ENCODE results near the gene SLC38A3.
A peak's percentile ranks its signal among the peaks of the same experiment; 100 is the strongest.
"Not testable (repeated sequence)": the region's sequence is repeated elsewhere in the genome, so short reads cannot be mapped to it uniquely, and the experiment has no call there.

Gene SLC38A3

DNA sequence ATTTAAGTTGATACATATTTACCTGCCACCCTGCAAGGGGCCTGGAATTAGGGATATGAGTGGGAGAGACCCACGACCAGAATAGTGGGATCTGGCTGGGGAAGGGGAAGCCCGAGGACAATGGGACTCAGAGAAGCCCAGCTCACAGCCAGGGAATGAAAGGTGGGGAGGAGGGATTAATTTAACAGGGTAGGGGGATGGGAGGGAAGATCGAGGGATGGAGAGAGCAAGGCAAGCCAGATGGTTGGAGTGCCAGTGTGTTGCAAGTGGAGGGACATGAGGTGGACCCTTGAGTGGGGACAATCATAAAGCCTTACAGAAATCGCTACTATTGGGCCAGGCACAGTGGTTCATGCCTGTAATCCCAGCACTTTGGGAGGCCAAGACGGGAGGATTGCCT is 26.5 kb downstream of the SLC38A3 start:
- no peak for DNase-seq (ENCODE audit: low spot score)

DNA sequence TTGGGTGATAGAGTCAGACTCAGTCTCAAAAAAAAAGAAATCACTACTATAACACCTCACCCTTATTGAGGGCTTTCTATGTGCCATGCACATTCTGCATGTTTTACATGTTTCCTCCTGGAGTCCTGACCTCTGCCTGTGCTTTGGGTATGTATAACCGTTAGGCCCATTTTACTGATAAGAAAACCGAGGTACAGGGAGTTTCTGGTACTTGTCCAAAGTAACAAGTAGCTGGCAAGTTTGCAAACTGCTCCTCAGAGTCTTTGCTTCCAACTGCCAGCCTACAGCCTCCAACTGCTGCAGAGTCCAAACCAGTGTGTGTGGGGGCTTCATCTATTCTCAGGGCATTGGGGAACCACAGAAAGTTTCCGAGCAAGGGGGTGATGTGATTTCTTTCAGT is 27.2 kb downstream of the SLC38A3 start:
- DNase-seq (ENCODE audit: low spot score) = no peak

DNA sequence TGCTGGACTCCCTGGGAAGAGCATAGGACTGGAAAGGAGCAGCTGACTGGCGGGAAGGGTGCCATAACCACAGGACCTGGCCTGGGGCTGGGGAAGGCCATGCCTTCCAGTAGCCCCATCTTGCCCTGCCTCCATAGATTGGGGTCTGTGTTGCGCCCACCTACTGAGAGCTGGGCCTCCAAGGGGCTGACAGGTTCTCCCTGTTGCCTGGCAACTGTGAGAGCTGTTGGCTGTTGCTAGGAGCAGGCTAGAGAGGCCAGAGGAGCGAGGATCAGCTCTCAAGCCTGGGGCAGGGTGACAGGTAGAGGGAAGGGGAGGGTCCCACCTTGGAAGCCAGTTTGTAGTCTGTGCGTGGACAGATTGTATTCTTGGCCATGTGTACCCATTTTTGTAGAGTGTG is 28.1 kb downstream of the SLC38A3 start:
- no peak for DNase-seq (ENCODE audit: low spot score)

DNA sequence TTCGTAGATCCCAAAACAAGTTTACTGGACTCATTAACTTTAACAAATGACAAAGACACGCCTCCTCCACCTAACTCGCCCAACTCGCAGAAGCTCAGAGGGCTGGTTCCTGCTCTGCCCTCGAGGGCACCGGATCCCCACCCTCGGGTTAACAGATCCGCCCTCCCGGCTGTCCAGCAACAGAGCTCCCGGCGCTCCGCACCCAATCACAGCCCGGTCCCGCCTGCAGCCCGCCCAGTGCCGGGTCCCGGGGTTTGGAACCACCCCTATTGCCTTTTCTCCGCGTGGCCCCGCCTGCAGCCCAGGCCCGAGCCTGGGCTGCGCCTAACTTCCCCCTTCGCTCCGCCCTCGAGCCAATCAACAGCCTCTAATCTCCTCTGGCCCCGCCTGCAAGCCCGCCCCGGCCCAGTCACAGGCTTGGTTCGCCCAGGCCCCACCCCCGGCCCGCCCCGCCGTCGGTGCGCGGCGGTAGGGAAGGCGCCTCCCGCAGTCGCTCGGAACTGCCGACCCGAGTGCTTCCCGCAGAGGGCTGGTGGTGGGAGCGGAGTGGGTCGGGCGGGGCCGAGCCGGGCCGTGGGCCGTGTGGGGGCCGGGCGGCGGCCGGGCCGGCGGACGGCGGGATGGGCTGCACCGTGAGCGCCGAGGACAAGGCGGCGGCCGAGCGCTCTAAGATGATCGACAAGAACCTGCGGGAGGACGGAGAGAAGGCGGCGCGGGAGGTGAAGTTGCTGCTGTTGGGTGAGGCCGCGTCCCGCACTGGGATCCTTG is 30.8 kb downstream of the SLC38A3 start, which contains the start of gene GNAI2:
GNAI2 (plus strand) TSS at position 489 of the 768 bp plus-strand sequence; CDS start at position 621, 132 bp downstream.
- DNase-seq (ENCODE audit: low spot score) = peak; percentile 99

DNA sequence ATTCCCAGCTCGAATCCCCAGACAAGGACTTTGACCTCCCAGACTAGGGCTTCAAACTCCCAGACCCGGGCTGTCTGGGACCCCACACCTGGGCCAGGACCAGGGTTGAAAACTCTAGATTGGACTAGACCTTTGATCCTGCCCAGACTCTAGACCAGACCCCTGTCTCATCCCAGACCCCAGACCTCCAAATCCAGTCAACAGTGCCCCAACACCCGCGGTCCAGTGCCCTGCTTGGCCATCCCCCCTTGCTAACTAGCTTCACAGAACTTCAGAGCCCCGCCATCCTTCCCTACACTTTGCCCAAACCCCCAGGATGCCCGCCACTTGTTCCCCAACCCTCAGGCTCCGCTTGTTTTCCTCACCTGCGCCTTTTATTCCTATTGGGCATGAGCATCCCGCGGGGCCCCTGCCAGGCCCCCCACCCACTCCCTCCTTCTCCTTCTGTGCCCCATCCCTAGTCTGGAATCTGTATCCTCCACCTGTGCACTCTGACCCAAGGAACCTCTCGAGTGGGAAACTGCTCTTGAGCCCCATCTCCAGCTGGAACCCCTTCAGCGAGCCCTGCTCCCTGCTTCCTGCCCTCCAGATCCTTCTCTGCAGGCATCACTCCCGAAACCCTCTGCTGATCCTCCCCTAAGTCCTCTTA is 31.5 kb downstream of the SLC38A3 start:
- DNase-seq (ENCODE audit: low spot score) = no peak

DNA sequence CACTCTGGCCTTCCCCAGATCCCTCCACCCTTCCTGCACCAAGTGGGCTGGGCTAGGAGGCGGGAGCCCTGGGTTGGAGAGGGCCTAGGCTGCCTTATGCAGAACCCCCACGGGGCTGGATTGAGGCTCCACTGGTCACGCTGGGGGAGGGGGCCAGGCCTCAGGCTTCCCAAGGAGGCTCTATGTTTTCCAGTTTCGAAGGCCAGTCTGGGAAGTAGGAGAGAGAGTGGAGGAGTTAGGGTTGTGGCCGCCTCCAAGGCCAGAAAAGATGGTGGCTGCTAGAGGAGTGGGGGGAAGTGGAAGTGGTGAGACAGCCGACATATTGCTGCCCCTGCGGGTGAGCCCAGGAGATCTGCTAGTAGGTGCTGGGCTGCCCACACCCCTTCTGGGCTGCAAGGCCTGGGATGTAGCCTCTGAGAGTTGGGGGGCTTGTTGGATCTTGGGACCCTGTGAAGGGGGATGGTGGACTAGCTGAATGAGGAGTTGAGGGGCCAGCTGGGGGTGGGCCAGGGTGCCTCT is 32.1 kb downstream of the SLC38A3 start:
- DNase-seq (ENCODE audit: low spot score) = peak; percentile 34

DNA sequence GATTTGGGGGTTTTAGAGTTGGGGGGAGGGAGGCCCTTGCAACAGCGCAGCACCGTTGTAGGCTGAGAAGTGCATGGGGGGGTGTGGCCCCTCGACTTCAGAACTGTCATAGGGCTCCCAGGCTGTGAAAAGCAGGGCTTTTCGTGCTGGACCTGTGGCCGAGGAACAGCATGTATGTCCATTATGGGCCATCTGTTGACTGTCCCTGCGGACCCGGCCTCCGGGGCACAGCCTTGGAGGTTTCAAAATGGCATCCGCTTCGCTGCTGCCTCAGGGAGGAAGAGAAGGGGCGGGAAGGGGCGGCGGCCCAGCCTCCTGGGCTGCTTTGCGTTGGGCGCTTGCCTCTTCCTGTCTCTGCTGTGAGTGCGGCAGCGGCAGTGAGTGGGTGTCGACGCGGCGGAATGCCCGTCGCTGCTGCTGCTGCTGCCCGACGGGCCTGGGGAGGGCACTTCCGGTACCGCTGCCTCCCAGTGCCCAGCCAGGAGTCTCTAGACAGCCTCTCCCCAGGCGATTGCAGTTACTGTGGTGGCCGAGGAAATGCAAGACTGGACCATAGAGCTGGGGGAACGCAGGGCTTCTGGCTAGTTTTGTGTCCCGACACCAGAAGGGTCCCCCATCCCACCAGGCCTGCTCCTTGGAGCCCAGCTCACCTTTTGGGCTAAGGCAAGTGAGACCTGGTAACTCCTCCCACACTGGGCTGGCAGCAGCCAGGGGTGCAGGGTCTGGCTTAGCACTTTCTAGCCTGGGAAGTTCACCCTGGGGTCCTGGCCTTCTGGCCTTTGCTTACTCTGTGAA is 32.9 kb downstream of the SLC38A3 start:
- DNase-seq (ENCODE audit: low spot score) = peak; percentile 86

DNA sequence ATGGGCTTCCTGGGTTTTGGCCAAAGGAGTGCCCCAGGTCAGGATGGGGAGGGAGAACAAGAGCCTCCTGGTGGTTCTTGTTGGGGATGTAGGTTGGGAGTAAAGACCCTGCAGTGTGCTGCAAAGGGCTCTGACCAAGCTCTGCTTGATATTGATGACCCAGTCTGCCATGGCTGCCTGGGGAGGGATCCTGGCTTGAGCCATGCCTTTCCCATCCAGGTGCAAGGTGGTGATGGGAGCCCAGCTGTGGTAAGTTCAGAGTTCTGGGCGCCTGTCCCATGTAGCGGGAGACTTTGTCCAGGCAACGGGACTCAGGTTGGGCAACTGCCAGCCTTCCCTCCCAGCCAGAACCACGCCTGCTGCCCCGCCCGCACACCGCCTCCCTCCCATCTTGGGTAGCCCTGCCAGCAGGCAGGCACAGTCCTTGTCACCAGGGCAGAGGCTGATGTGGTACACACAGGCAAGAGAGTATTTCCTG is 33.5 kb downstream of the SLC38A3 start:
- DNase-seq (ENCODE audit: low spot score) = peak; percentile 80

DNA sequence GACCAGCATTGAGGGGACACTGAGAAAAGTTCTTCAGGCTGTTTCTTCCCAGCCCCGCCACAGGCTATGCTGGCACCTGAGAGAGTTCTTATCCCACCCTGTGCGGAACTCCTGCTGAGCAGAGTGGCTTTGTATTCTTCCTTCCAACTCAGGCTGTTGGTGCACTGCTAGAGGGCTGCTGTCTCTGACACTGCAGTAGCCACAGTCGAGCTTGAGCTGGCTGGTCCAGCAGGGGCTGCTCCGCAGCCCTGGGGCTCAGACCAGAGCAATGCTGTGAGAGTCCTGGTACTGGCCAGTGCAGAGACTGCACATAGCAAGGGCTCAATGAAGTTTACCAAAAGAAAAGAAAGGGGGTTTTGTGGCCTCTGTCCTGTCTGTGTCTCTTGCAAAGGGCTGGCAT is 34.6 kb downstream of the SLC38A3 start:
- no peak for DNase-seq (ENCODE audit: low spot score)

DNA sequence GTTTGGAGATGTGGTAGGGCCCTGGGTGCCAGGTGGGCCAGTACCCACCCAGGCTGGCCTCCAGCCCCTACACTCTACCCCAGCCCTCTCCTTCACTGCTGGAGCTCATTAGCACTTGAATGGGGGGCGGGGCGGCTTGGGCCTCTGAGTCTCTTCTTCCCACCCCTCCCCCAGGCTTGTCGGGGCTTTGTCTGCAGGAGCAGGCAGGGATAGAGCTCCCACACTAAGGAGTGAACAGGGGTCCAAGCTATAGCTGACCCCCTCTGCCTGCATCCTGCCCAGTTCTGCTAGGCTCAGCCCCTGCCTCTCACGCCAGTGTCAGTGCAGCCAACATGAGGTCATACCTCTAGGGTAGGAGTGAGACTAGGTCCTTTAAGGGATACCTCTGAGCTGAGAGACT is 36.1 kb downstream of the SLC38A3 start:
- no peak for DNase-seq (ENCODE audit: low spot score)

DNA sequence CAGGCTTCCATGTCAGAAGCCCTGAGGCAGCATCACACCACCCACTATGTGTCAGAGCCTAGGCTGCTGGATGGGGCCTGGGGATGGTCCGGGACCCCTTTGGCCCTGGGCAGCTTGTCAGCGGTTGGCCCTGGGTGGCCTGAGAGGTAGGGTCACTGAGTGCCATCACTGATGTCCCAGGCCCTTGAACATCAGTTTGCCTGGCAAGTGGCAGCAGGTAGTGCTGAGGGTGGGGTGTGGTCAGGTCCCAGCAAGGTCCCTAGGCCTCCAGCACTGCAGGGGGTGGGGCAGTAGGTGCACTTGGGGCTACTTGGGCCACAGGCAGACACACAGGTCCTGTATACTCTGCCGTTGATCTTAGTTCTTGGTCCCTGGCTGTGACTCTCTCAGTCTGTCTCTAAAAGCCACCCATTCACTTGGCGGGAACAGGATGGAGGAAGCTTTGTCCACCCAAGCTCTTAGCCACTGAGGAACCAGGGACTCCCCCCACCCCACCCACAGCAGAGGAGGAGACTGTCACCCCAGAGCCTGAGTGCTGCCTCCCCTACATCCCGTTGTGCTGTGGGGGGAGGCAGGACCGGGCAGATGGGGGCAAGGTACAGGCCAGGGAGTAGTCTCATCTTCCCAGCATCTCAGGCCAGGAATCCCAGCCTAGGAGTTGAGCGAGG is 36.8 kb downstream of the SLC38A3 start:
- DNase-seq (ENCODE audit: low spot score) = no peak

DNA sequence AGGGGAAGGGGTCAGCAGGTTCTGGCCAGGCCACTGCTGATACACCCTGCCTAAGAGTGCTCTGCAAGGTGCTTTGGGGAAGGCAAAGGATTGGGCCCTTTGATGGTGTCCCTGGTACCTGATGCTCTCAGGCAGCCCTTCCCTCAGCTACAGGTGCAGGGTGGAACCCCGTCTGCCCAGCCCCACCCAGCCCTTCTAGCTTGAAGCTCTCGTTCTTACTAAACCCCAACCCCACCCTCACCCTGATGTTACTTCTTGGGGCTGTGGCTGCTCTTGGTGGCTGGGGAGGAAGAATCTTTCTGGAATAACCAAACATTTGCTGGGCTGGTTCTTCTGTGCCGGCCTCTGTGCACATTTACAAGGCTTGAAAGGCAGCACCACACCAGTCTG is 37.3 kb downstream of the SLC38A3 start:
- no peak for DNase-seq (ENCODE audit: low spot score)

DNA sequence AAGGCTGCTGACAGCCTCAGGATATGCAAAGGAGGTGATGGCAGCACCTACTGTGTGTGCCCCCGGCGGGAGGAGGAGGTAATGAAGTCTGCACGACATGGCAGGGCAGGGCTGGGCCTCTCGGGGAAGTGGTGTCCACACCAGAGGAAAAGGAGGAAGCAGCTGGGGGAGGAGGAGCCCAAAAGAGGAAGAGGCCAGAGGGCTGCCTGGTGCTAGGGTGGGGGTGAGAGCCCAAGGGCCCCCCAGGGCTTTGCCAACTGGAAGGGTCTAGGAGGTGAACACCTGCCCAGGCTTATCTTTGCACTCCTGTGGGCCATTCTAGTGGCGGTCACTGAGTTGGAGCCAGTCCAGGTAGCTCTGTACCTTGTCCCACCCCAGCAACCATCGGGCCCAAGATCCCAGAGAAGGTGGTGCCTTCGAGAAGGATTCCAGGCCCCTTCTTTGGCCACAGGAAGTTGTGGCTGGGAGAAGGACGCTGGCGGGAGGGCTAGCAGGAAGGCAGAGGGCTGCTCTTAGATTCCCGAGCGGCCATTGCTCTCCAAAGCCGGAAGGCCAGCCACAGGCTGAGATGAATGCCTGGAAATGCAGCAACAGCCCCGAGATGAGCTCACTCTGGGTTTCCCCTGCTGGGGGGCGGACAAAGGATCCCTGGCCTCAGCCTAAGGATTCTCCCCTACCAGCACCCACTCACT is 37.9 kb downstream of the SLC38A3 start:
- no peak for DNase-seq (ENCODE audit: low spot score)

DNA sequence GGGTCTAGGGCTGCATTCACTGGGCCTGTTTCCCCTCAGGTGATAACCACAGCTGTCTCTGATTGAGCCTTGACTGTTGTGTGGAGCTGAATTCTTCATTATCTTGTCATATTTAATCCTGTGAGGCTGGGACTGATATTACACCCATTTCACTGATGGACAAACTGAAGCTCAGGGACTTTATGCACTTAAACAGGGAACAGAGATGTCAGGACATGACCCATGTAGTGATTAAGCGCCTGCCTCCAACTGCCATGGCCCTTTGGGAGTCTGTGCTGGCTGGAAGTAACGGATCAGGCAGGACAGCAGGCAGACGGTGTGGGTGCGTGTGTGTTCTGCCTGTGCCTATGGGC is 38.4 kb downstream of the SLC38A3 start:
- no peak for DNase-seq (ENCODE audit: low spot score)

DNA sequence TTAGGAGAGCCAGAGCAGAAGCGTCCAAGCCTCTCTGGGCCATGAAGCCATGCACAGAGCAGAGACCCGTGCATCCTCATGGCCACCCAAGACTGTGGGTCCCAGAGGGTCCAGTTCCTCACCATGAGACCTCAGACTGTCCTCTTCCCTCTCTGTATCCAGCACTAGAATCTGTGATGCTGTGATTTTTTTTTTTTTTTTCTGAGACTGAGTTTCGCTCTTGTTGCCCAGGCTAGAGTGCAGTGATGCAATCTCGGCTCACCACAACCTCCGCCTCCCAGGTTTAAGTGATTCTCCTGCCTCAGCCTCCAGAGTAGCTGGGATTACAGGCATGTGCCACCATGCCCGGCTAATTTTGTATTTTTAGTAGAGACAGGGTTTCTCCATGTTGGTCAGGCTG is 39.7 kb downstream of the SLC38A3 start:
- DNase-seq (ENCODE audit: low spot score) = not testable (repeated sequence)

DNA sequence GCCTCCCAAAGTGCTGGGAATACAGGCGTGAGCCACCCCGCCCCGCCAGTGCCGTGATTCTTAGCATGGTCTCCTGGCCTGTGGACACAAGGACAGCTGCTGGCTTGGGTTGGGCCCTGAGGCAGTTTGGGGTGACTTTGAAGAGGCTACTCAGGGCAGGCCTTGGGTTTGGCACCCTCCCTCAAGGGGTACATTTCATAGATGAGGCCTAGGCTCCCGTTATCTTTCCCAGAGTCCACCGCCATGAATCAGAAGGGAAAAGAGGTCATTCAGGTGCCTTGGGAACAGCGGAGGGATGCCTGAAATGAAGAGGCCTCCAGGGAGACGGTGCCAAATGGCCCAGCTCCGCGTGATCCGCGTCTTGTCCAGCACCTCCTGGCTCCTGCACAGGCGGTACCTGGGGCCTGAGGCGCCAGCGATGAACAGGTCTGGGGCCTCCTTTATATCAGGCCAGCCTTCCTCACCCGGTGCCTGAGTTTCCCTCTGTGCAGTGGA is 40.2 kb downstream of the SLC38A3 start:
- no peak for DNase-seq (ENCODE audit: low spot score)

DNA sequence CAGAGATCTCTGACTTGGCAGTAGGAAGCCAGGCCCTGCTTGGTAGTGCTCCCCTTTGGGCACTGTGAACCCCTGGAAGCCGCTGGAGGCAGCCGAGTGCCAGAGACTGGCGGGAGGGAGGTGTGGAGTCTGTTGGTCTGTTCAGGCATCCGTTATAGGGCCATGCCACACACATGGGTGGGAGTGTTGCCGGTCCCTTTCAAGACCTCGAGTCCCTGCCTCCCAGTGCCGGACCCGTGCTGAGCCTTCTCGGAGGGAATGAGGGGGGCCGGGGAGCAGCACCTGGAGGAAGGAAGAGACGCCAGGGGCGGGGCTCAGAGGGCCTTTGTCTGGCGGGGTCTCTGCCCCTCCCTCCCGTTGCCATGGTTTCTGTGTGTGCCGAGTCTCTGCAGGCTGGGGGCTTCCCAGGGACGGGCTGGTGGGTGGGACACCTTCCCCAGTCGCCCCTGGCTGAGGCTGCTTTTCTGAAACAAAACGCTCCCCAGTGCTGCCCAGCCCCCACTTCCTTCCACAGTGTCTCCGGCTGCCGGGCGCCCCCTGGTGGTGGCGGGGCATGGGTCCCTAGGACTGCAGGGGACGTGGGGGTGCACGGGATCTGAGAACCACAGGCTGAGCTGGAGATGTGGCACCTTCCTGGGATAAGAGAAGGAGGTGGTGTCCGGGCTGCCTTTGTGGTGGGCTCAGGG is 40.9 kb downstream of the SLC38A3 start:
- DNase-seq (ENCODE audit: low spot score) = peak; percentile 84

DNA sequence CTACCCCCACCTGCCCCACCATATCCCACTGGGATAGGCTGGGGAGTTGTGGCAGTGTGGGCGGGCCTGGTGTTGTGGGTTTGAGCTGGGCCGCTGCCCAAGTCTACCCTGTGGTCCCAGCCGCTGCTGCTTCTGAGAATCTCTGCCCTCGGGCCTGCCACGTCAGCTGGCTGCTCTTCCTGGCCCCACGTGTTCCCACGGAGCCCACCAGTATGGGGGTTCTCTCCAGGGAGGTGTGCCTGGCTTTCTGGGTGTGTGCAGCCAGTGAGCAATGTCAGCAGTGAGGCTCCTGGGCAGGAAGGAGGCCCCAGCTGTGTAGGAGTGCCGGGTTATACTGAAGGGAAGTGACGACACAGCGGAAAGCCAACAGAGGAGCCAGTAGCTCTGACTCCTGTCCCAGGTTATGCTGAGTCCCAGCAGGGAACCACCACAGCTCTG is 41.5 kb downstream of the SLC38A3 start:
- DNase-seq (ENCODE audit: low spot score) = peak; percentile 80

DNA sequence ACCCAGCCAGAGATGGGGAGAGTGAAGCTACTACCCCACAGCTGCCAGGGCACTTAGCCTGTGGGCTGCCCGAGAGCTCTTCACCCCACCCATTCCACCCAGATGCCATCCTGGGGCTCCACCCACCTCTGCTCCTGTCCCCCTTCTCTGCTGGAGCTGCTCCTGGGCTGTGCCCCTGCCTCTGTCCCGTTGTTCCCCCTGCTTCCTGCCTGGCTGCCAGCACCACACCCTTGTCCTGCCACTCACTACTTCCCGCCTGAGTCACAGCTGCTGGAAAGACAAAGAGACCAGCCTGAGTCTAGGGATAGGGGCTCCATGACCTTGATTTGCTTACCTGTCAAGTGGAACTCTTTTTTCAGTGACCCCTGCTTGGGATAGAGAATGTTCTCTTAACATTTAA is 43.3 kb downstream of the SLC38A3 start:
- DNase-seq (ENCODE audit: low spot score) = no peak

DNA sequence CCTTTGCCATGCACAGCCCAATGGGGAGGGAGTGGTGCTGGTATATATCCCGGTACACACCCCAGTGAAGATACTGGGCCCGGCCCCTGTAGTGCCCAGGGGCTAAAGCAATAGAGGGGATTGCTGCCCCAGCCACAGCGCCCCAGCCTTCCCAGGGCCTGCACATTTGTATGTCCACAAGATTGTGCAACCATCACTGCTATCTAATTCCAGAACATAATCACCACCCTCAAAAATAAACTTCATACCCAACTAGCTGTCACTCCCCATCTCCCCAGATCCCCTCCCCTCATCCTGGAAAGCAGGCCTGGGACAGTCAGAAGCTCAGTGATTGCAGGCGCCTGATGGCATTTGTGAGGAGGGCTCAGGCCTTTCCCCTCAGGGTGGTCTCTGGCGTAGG is 44.4 kb downstream of the SLC38A3 start:
- DNase-seq (ENCODE audit: low spot score) = no peak

DNA sequence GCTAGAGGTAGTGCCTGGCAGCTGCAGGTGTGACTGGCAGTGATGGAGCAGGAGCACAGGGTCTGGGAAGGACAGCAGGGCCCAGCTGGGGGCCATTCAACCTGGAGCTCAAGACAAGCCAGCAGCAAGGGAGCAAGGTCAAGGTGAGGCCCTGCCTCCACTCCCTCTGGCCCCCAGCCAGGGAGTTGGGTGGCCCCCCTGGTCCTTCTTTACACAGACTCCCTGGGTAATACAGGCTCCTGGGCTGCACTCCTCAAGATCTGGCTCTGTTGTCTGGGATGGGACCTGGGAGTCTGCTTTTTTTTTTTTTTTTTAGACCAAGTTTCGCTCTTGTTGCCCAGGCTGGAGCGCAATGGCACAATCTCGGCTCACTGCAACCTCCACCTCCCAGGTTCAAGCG is 45.4 kb downstream of the SLC38A3 start:
- no peak for DNase-seq (ENCODE audit: low spot score)
